WI38 (cell line): ENCODE measurements around the gene BST1.

Source experiments
- H3K4me3 ChIP-seq: 2 replicates; pipeline ENCODE4 v1.5.1; 2011; ENCODE audit warnings: low read depth, mild to moderate bottlenecking, control low read depth, low read length
- CTCF ChIP-seq: IDR thresholded peaks from 2 replicates; pipeline ENCODE4 v1.5.1; 2012; ENCODE audit warnings: low read depth, mild to moderate bottlenecking, control low read depth, low read length

Gene BST1

GRCh38 chr4:15744016-15744545, 41.2 kb downstream of the BST1 start:
- H3K4me3 ChIP-seq = no peak overlapping the region
- TF ChIP-seq CTCF = no peak

GRCh38 chr4:15746110-15746509, 43.2 kb downstream of the BST1 start:
- TF ChIP-seq CTCF = no peak
- no peak overlapping the region for H3K4me3 ChIP-seq

GRCh38 chr4:15749001-15749400, 46.1 kb downstream of the BST1 start:
- no peak overlapping the region for H3K4me3 ChIP-seq
- no peak for TF ChIP-seq CTCF

GRCh38 chr4:15751153-15751552, 48.3 kb downstream of the BST1 start:
- no peak overlapping the region for H3K4me3 ChIP-seq
- no peak for TF ChIP-seq CTCF

GRCh38 chr4:15753081-15753480, 50.2 kb downstream of the BST1 start:
- TF ChIP-seq CTCF = no peak
- no peak overlapping the region for H3K4me3 ChIP-seq

GRCh38 chr4:15753786-15754185, 50.9 kb downstream of the BST1 start:
- H3K4me3 ChIP-seq = no peak overlapping the region
- no peak for TF ChIP-seq CTCF

- H3K4me3 ChIP-seq = no peak overlapping the region
- TF ChIP-seq CTCF = no peak
Observed at GRCh38 chr4:15754323-15754722, 51.5 kb downstream of the BST1 start.
